22Rv1 (cell line): ENCODE data around the gene MALRD1.

Experiments used
- CTCF ChIP-seq: fragments of 450-650 bp; IDR thresholded peaks from 2 replicates; pipeline ENCODE4 v1.5.1; 2017; ENCODE audit warnings: mild to moderate bottlenecking
- ZFX ChIP-seq: fragments of 450-650 bp; IDR thresholded peaks from 2 replicates; pipeline ENCODE4 v1.6.1; 2017; ENCODE audit warnings: antibody characterized with exemption, borderline replicate concordance

- TF ChIP-seq CTCF: no peak
- TF ChIP-seq ZFX: no peak
These were observed 653.6 kb downstream of the MALRD1 start for GRCh38 chr10:19702215-19702614.
